GM18909 (cell line): Measurements from ENCODE around the gene ASTN1.

ENCODE experiments used
- ATAC-seq: cut with Tn5 transposase; IDR thresholded peaks from one replicate; pipeline ENCODE4 v1.9.1; 2021; ENCODE audit warnings: mild to moderate bottlenecking; ENCODE audit not compliant: unreplicated experiment, poor library complexity

Gene ASTN1

GRCh38 chr1:176852124-176852523 lies 312.4 kb downstream of the ASTN1 start:
- no peak for ATAC-seq

DNA sequence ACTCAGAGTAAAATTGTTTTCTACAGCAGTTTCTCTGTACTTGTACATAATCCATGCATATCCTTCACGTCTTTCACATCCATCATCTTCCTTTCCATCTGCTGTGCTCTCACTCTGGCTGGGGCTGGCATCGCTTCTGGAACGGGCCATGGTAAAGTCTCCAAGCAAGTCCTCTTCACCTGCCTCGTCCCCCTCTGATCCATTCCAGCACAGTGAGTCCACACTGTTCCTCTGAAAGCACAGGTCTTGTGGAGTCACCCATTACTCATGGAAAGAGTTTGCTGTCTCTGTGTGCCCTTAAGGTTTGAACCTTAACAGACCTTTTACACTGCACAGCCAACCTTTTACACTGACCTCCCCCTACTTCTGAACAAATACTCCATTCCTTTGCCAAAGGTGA lies 313.6 kb downstream of the ASTN1 start:
- ATAC-seq: no peak

DNA sequence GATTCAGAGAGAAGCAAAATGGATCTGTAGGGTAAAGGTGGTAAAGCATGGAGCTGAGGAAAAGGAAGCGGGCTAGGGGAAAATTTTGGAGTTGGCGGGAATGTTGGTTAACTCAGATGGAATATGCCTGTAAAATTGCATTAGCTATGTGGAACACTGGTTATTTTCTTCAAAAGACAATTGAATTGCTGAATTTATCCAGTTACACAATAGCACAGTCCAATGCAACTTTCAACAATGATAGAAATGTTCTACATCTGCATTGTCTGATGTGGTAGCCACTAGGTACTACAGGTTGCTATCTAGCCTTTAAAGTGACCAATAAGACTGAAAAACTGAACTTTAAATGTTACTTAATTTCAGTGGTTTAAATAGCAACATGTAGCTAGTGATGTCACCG lies 315.2 kb downstream of the ASTN1 start:
- ATAC-seq: no peak

DNA sequence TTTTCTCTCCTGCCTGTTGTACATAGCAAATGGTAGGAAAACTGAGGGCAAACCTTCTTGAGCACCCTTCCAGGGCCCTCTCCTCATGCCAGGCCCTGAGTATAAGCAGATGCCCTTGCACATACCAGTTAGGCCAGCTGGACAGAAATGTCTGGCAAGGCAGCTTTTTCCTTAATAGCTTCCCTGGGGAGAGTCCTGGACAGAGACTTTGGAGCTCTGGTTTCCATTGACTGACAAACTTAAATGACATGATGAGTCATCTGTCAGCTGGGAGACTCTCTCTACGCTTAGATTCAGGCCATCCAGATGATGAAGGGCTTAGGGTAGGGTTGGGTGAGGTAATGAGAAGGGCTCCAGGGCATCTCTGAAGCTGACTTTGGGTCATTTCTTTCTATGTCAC lies 317.5 kb downstream of the ASTN1 start:
- no peak for ATAC-seq

- no peak for ATAC-seq
Observed at GRCh38 chr1:176843352-176844297, 320.9 kb downstream of the ASTN1 start.

DNA sequence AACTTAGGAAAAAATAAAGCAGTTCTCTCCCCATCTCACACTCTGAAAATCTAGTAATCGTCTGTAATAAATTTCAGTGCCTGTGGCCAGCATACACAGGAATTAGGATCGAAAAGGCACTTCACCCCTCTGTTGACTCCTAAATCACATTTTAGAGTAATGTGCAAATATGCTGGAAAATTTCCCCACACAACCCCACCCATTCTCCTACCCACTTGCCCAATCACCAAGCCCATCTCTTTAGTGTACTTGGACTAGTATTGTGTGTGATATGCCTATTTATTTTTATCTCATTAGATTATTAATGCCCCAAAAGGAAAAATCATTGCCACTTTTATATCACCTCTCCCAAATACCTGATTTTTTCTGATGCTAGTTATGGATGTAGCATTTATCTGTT lies 323.3 kb downstream of the ASTN1 start:
- no peak for ATAC-seq

DNA sequence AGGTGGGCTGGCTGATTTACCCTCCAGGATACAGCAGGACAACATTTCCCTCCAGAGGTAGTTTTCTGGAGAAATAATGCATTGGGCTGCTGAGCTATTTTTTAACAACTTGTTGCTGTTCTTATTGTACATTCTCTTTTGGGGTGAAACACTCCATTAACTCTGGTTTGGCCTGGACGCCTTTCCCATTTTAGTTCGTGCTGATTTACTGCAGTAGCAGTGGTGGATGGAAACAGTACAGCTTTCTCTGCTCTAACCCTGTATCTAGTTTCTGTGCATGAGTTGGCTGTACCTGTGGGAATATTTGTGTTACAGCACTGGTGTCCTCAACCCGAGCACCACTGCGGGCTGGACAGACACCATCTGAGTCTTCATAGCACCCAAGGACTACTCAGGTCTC lies 325.3 kb downstream of the ASTN1 start:
- ATAC-seq: no peak

GRCh38 chr1:176838276-176838995 lies 326.1 kb downstream of the ASTN1 start:
- no peak for ATAC-seq

GRCh38 chr1:176837708-176838107 lies 326.8 kb downstream of the ASTN1 start:
- ATAC-seq: no peak

GRCh38 chr1:176831150-176831549 lies 333.4 kb downstream of the ASTN1 start:
- ATAC-seq: no peak

GRCh38 chr1:176829261-176829660 lies 335.3 kb downstream of the ASTN1 start:
- ATAC-seq: no peak

DNA sequence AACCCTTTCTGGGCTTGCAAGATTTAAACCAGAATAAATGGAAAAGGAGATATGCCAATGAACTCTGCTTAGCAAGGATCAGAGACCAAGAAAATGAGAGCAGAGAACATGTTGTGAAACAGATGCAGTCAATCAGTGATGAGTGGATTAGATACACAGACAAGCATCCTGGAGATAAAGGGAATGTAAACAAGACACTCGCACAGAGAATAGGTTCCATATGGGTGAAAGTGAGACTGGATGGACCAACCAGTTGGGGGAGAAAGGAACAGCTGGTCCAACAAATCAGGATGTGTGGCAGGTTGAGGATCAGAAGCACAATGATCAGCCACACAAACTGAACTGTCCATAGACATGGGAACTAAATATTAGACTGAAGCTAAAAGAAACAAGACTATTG lies 338.2 kb downstream of the ASTN1 start:
- no peak for ATAC-seq

DNA sequence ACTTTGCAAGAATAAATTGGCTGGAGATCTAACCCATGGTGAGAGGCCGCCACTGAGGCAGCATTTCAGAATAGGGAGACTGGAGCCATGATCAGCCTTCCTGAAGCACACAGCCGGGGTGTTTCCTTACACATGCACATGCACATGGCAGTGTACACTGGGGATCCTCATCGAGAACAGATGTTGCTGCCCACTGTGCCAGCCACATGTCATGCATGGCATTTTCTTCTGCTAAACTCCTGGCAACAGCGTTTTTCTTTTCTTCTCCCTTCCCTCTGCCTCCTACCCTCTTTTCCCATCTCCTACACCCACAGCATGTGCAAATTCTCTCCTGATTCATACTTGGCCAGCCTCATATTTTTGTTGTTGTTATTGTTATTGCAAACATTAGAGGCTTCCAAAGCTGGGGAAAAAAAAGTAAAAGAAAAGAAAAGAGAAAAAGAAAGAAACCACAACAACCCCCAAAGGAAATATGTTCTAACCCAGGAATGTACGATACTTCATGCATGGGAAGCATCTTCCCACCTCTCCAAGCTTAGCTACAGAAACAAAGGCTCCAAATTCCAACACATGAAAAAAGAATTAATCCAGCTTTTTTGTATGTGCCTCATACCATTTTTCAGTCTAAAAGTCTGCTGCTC lies 344.0 kb downstream of the ASTN1 start:
- no peak for ATAC-seq

DNA sequence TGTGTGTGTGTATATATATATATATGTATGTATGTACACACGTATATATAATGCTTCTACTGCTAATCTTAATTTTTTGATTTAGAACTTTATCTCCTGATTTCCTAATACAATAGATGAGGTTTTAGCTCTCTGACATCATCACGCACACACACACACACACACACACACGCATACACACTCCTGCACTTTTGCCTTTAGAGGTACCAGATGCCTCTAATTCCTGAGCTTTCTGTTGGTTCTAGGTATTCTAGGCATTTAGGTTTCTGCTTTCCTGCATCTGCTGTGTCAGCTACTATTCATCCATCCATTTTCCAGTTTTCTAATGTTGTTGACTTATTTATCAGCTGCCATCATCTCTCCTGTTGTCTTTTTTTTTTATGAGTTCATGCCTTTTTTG lies 348.3 kb downstream of the ASTN1 start:
- ATAC-seq: no peak

GRCh38 chr1:176815621-176816020 lies 348.9 kb downstream of the ASTN1 start:
- ATAC-seq: no peak

DNA sequence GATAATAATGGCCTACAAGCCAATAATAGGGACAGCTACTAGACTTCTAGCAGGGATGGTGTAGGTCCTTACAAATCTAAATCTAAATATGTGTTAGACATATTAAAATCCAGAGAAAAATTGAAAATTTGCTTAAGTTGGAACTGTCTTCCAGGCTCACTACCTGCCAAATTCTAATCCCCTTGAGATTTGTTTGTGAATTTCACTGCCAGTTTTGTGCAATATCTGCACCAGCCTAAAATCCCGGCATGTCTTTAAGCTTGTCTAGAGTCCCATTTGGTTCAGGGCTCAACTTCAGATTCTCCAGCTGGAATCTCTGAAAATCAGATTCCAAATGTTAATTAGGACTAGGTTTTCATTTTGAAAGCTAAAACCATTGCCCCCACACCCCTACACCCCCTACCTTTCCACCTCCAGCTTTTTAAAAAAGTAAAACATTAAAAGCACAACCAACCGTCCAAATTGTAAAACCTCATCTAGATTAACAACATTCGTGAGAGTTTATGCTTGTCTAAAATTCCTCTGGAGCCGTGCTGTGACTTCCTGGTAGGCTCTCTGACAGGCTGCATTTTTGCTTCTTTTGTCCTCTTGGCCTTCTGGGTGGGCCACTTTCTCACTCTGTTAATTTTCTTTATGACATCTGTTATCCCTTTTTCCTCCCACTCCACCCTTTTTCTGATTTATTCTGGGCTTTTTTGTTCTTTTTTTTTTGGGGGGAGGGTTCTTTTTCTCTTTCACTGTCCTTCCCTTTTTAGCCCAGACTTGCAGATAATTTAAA lies 352.8 kb downstream of the ASTN1 start:
- ATAC-seq: no peak

GRCh38 chr1:176809292-176809691 lies 355.2 kb downstream of the ASTN1 start:
- no peak for ATAC-seq
